GM19328 (cell line): ENCODE measurements around the gene UFD1.

ENCODE experiments used
- ATAC-seq: cut with Tn5 transposase; IDR thresholded peaks from one replicate; pipeline ENCODE4 v1.9.1; 2021; ENCODE audit warnings: mild to moderate bottlenecking, moderate library complexity; ENCODE audit not compliant: unreplicated experiment

UFD1 gene, protein sequence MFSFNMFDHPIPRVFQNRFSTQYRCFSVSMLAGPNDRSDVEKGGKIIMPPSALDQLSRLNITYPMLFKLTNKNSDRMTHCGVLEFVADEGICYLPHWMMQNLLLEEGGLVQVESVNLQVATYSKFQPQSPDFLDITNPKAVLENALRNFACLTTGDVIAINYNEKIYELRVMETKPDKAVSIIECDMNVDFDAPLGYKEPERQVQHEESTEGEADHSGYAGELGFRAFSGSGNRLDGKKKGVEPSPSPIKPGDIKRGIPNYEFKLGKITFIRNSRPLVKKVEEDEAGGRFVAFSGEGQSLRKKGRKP

DNA sequence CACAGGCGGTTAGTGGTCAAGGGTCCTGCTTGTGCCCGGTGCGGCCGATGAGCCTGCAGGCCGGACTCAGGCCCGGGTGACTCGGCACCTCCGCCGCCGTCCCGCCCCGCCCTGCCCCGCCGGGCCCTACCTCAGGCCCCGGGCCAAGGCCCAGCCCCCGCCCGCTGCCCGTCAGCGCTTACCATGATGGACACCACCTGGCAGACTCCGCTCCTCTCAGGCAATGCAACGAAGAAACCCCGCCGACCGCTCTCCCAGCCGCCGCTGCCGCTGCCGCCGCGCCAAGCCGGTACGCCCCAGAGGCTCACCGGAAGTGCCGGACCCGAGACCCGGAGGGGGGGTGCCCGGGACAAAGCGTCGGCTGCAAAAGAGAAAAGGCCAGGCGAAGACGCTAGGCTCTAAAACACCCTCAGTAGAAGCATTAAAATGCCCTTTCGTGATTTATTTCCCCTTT lies at the start of gene UFD1:
UFD1 (minus strand) TSS at position 293 of the 454 bp plus-strand sequence; CDS start at position 185, 108 bp downstream.
- peak; percentile 35 for ATAC-seq

DNA sequence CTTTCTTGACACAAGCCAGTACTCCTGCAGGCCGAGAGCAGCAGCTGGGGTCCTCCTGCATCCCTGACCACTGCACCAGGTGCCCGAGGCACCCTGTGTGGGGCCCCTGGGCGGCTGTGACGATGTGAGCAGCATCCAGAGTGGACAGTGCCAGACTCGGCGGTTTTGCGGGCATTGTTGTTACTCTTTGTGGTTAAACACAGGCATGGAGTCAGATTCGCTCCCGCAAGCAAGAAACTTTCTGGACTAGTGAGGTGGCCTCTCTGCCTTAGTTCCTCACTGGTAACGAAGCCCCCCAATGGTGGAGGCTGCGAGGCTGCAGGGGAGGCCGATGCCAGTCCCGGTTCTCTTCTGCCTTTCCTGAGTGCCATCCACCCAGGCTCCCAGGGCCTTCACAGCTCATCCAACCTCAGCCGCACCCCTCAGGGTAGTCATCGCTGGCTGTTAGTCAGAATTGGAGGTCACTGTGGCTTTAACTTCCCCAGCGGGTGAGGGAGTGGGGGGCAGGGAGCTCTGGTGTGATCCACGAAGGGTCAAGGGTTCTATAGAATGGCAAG lies 48.9 kb upstream of the UFD1 start:
- ATAC-seq, result no peak

DNA sequence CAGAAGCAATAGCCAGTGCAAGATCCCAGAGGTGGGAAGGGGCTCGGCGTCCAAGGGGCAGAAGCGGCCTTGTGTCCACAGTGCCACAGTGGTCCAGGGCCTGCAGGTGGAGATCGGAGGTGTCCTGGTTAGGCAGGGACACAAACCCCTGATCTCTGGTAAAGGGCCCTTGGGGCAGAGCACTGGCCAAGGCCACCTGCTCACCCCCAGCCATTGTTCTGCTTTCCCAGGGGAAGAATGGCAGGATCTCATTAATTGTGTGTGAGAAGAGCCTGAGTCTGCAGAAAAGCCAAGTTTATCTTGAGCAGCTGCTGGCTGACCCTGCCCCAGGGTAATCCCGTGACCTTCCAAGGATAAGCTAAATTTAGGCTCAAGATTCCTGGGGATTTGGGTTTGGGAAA lies 48.3 kb upstream of the UFD1 start:
- no peak for ATAC-seq

DNA sequence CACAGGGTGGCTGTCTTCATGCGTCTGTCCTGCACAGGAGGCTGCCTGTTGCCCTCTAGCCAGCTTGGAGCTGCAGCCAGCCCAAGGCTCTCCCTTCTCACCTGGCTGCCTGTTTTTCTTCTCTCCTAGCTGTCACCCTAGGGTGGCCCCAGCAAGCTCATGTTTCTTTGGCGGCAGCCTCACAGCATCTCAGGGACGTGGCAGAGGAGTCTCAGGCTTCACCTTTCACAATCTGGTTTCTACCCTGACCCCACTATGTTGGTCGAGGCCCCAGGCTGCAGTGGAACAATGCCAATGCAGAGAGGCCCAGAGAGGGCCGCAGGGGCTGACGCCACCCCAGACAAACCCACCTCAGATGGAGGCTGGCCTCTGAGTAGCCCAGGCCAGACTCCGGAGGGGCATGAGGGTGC lies 47.7 kb upstream of the UFD1 start:
- ATAC-seq, result no peak

DNA sequence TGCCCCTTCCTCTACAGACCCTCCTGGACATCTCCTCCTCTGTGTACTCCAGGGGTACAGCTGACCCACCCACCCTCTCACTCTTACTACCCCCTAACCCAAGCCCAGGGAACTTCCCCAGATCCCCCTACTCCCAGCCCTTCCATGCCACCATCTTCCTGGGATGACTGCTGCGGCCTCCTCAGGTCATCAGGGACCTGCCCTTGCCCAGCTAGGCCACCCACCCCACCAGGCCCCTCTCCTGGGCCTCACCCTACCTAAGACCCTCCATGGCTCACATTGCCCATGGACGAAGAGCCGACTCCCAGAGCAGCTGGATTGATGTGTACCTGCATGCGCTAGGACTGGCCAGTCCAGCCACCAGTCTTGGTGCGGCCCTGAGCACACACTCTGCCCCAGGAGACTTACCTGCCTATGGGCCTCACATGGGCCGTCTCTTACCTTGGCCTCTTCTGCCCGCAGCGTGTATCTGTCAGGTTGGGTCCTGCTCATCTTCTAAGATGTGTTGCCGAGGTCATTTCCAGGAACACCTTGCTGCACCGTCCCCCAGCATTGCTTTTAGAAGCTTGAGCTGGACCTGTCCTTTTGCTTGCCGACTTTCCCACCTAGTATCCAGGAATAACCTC lies 47.2 kb upstream of the UFD1 start:
- no peak for ATAC-seq

DNA sequence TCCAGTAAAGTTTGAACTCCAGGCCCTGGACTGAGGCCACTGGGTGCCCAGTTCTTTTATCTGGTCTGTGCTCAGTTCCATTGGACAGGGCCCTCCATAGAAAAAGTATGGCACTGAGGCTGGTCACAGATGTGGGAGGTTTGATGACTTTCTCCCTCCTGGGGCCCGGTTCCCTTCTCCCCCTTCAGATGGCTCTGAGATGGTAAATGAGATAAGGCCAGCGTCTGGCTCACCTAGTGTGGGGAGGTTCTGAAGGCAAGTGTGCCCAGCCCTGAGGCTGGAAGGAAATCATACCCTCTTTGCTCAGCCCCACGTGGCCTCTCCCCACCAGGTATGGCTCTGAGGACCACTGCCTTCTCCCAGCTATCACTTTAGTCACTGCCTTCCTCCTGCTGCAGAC lies 46.7 kb upstream of the UFD1 start:
- no peak for ATAC-seq

DNA sequence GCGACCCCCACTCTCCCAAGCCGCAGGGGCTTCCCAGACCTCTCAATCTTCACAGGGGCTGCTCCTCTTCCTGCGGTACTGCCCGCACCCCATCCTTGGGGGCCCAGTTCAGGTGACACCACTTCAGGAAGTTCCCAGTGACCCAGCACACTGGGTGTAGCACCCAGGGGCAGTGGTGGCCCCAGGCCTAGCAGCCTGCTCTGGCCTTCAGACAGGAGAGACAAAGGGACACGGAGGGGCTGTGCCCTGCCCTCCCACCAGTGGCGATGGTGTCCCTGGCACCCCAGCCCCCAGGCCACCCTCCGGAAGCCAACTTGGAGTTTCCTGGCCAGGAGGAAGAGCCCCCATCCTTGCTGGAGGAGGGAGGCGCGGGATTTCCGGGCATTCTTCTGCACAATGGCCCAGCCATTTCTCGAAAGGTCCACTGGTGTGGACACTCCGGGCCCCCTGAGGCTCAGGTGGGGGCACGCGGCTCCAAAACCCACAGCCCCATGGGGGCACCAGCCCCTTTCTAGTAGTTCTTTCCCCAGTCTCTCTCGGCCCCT lies 46.2 kb upstream of the UFD1 start:
- no peak for ATAC-seq

DNA sequence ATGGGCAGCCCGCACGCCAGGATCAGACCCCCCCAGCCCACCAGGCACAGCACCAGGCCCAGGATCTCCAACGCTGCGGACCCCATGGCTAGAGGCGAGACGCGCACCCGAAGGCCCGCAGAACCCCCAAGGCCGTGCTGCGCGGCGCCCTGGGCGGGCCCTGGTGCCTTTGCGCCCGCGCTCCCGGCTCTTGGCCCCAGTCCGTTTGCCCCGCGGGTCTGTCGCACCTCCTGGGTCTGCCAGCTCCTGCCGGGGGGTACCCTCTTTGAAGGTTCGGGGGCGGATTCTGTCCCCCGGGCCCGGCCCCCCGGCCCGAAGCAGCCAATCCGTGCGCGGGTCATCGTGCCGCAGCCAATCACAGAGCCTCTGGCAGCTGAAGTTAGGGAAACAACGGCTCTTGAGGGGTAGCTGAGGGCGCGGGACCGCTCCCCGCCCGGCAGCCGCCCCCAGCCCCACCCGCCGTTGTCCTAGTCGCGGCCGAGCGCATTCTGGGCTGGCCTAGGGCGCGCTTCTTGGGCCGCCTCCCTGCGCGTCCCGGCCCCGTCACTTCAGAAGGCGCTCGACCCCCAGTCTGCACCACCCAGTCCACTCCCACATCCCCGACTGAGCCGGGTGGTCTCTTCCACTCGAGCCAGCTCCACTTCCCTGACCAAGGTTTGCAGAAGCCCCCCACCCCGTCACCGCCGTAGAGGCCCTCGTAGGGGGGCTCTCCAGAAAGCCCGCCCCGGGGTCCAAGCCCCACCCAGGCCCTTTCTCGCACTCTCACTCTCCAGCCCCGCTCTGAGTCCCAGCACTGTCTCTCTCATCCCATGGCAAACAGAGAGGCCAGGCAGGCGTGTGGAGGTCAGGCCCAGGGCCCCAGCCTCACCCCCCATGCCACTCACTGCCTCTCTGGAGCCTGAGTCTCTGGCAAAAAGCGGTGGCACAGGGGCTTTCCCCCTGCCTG lies 45.5 kb upstream of the UFD1 start, which contains the start of gene CLDN5:
CLDN5 (minus strand) TSS at position 241 of the 946 bp plus-strand sequence; CDS start at position 86, 155 bp downstream.
- ATAC-seq, result no peak

DNA sequence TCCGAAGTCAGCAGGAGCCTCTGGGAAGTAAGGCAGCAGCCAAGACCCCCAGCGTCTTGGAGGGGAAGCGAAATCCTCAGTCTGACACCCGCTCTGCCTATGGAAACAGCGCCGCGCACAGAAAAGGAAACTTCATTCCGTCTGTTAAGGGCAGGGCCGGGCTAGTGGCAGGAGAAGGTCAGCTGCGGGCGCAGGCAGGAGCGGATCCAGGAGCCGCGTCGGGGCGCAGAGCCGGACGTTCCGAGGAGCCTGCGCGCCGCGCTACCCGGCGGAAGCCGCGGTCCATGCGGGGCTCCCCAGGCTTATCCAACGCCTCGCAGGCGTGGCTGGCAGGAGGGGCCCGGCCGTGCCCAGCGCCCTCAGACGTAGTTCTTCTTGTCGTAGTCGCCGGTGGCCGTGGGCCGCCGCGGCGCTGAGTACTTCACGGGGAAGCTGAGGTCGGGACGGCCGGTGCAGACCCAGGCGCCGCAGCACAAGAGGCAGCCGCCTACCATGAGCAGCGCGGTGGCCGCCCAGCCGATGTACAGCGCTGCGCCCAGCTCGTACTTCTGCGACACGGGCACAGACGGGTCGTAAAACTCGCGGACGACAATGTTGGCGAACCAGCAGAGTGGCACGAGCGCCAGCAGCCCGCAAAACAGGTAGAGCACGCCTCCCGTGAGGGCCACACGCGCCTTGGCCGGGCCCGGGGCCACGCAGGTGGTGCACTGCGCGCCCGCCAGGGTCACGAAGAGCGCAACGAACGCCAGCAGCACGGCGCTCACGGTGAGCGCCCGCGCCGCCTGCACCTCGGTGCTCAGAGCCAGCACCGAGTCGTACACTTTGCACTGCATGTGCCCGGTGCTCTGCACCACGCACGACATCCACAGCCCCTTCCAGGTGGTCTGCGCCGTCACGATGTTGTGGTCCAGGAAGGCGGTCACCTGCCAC lies 44.5 kb upstream of the UFD1 start:
- ATAC-seq, result no peak

DNA sequence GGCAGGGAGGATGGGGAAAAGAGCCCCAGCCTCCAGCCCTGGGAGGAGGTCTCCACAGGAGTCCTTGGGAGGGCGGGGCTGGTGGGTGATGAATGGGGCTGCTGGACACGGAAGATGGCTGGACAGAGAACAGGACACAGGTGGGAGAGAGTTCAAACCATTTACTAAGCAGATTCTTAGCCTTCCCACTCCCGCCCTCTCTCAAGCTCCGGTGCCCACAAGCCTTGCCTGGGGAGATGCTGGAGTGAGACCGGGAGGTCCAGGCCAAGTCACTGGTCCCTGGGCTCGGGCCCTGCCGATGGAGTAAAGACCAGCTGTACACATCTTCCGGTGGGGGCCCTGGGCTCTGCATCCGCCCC lies 43.9 kb upstream of the UFD1 start:
- ATAC-seq, result no peak

DNA sequence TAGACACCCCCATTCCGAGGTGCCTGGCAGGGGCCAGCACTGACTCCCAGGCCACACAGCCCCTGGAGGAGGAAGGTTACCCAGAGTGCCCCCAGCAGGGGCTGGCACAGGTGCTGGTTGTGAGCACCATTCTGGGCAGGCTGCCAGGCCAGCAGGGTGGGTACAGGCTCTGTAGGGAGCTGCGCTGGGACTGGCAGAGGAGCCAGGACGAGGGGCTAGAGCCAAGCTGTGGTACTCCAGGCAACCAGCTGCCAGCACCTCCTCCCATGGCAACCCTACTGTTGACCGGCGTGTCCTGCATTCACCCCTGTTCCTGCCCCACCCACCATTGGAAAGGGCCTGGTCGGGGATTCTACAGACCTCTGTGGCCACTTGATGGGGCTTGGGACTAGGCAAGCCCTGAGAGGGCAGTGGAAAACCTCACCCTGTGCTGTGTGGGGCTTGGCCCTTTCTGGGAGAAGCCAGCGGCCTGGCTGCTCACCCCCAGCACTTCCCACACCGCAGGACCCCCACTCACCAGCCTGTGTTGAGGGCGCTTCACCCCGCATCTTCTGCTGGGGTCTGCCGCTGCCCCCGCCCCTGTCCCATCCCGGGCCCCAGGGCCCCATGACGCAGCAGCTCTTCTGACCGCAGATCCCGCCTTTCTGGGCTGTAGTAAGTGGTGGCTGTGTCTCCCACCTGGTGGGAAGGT lies 43.3 kb upstream of the UFD1 start:
- ATAC-seq, result no peak

DNA sequence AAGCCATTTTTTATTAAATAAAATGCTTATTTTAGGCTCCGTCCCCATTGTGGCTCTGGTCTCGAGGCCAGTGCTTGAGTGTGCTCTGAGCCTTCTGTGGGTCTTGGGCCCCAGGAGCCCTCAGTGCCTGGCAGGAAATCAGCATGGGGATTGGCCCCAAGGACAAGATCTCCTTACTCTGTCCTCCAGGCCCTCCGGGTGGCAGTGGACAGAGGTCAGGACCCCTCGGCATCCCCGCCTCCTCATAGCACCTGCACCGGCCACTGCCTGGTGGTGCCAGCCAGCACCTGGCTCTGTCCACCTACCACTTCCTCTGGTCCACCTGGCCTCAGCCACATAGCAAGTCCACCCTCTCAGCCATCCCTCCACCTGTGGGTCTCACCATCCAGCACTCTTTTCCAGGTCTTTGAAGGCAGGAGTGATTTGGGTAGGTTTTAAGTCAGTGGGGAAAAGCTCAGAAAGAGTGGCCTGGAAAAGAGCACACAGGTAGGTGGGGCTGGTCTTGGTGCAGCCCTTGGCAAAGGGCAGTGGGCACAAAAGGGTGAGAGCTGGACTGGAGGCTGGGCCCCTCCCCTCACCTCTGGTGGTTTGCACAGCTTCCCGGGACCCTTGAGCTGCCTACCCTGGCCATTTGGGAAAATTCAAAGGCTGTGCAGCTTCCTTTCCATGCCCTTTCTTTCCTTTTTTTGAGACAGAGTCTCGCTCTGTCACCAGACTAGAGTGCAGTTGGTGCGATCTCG lies 41.7 kb upstream of the UFD1 start:
- ATAC-seq, result no peak

DNA sequence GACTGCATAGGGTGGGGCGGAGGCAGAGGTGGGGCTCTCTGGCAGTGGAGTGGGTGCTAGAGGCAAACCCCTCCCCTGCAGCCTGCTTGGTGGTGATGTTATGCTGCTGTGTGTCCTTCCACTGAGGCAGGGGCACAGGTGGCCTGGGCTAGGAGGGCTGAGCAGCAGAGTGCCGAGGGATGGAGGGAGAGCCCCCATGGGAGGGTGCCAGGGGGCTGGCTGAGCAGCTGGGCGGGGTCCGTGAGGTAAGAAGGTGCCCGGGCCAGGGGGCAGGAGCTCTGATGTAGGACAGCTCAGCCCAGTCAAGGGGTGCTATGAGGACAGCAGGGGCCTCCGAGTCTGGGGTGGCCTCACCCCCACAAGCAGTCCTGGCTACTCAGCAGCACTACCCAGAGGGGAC lies 41.0 kb upstream of the UFD1 start:
- ATAC-seq, result no peak

DNA sequence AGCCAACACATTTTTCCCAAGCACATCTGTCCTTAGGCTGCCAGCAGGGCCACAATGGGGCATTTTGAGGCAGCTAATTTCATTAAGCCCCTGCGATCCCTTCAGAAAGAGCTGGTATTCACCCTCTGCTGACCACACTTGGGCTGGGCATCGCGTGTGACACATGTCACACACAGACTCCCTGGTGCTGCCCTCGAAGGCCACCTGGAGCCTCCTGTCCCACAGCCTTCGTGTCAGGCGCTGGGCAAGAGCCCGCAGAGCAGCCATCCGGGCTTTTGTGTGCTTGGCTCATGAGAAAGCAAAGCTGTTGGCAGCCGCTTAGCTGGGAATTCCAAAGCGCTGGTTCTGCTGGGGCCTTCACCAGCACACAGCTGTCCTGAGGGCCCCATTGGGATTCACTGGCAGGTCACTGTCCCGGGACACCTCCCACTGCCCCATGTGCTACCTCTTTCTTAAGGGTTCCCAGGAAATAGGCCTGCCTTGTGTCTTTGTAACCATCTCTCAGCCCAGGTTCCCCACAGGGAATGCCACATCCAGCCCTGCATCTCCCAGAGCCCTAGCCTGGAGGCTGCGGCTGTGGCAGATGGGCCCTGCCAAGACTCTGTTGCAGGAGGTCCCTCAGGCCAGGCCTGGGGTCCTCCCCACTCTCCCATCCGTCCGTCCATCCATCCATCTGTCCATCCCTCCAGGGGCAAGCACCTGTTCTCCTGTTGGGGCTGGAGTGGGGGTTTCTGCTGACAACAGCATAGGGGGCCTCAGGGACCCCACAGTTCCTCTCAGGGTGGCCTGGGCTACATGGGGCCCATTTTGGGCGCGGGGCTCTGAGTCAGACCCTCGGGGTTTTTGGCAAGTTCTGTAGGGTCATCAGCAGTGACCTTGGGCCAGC lies 40.3 kb upstream of the UFD1 start:
- ATAC-seq, result no peak

DNA sequence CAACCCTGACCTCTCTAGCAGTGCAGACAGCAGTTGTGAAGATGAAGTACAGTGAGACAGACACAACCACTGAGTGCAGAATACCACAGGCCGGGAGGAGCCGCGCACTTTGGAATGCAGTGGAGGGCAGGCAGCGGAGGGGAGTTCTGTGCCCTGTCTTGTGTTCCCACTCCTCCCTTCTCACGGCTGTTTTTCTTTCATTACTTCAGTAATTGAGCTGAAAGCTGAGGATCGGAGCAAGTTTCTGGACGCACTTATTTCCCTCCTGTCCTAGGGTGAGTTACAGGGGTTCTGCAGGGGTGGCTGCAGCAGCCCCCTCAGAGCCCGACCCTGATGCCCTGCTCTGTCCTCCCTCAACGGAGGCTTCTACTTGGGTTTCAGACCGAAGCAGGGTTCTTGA lies 39.6 kb upstream of the UFD1 start:
- ATAC-seq, result no peak

DNA sequence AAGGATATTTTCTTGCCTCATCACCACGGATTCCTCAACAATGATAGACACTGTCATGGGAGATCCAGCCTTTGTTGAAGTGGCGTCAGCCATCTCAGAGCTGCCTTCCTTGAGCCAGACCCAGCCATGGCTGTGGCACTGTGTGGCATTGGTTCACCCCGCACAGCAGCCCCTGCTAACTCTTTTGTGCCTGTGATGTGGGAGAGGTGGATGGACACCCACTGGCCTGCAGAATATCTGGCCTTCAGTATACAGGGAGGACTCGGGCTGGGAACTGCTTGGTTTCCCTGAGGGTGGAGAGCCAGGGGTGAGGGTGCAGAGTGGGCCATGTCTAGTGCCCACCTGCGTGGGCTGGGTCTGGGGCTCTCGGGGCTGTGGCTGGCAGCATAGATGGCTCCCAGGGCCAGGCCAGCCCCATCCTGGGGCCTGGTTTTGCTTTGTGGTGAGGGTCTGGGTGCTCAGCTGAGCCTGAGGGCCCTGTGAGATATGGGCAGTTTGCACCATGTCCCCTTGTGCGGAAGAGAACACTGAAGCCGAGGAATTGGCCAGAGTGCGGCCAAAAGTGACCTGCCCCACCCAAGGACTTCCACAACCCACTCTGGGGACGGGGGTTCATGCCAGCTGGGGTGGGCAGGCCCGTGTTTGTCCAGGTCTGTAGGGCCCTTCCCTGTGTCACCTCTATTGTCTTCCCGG lies 39.1 kb upstream of the UFD1 start:
- ATAC-seq, result no peak

DNA sequence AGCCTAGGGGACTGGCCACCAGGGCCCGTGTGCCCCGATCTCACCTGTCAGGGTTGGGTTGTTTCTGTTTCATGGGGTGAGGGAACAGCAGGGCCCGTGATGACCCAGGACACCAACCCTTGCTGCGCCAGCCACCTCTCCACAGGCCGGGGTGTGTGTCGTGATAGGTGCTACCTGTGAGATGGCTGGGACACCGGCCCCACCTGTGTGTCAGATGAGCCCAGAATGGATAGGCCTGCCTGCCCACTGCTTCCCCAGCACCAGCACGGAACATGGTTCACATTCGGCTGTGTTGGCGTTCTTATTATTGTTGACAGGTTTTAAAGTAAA lies 38.1 kb upstream of the UFD1 start:
- no peak for ATAC-seq
